GM12891 (cell line): ENCODE measurements around the gene FNBP1.

Source experiments
- DNase-seq: peaks from one replicate; pipeline ENCODE4 v3.0.0; 2011; ENCODE audit warnings: low spot score; ENCODE audit not compliant: insufficient read length
- FAIRE-seq: peaks from 2 replicates; lab custom pipeline; 2011; peaks lifted over from hg19 to GRCh38; lab: Jason Lieb, UNC
- PAX5 ChIP-seq: IDR thresholded peaks from 2 replicates; pipeline ENCODE4 v1.6.1; 2011; ENCODE audit warnings: low read length, moderate library complexity, mild to moderate bottlenecking; ENCODE audit not compliant: insufficient read depth, severe bottlenecking
- POLR2A ChIP-seq: IDR thresholded peaks from 2 replicates; pipeline ENCODE4 v1.6.1; 2011; ENCODE audit warnings: low read depth, low read length, control low read depth
- POLR2AphosphoS5 ChIP-seq: IDR thresholded peaks from 2 replicates; pipeline ENCODE4 v1.6.1; 2011; ENCODE audit warnings: low read depth, low read length, control low read depth
- POU2F2 ChIP-seq: IDR thresholded peaks from 2 replicates; pipeline ENCODE4 v1.6.1; 2011; ENCODE audit warnings: low read depth, mild to moderate bottlenecking, control low read depth, low read length, moderate library complexity
- SPI1 ChIP-seq: IDR thresholded peaks from 2 replicates; pipeline ENCODE4 v1.6.1; 2011; ENCODE audit warnings: low read depth, low read length, control low read depth
- TAF1 ChIP-seq: IDR thresholded peaks from 2 replicates; pipeline ENCODE4 v1.6.1; 2011; ENCODE audit warnings: low read depth, low read length, control low read depth

The FNBP1 gene

GRCh38 chr9:129866394-129867135, 176.4 kb downstream of the FNBP1 start:
- FAIRE-seq: no peak
- no peak for TF ChIP-seq POU2F2
- TF ChIP-seq SPI1: no peak
- no peak for TF ChIP-seq PAX5
- TF ChIP-seq TAF1: no peak
- TF ChIP-seq POLR2A: no peak
- TF ChIP-seq POLR2AphosphoS5: no peak
- DNase-seq: no peak

GRCh38 chr9:129865668-129866320, 177.2 kb downstream of the FNBP1 start:
- FAIRE-seq (no peak), DNase-seq (no peak)
- TF ChIP-seq SPI1 (0 out of 2 replicates have a peak, but pooled peaks have one; percentile 35), POLR2A (no peak)

- FAIRE-seq (no peak), DNase-seq (no peak)
- TF ChIP-seq SPI1: no peak
Observed at GRCh38 chr9:129864991-129865647, 177.9 kb downstream of the FNBP1 start.

GRCh38 chr9:129863059-129863690, 179.8 kb downstream of the FNBP1 start:
- DNase-seq: no peak
- no peak for FAIRE-seq
- TF ChIP-seq PAX5 (no peak), POLR2AphosphoS5 (no peak), POU2F2 (no peak), TAF1 (no peak), POLR2A (no peak), SPI1 (no peak)

- FAIRE-seq: no peak
- TF ChIP-seq TAF1 (no peak), POLR2AphosphoS5 (no peak), PAX5 (no peak), POLR2A (no peak), SPI1 (no peak), POU2F2 (no peak)
Observed at GRCh38 chr9:129861447-129861827, 181.6 kb downstream of the FNBP1 start.

GRCh38 chr9:129860653-129861446, 182.1 kb downstream of the FNBP1 start:
- DNase-seq: no peak
- TF ChIP-seq POLR2A (no peak), SPI1 (no peak), TAF1 (no peak), PAX5 (no peak), POU2F2 (no peak), POLR2AphosphoS5 (no peak)
- no peak for FAIRE-seq

More at GRCh38 chr9:129861447-129861827, 181.6 kb downstream of the FNBP1 start:
- no peak for DNase-seq

GRCh38 chr9:129858167-129858962, 184.6 kb downstream of the FNBP1 start:
- no peak for DNase-seq
- no peak for TF ChIP-seq SPI1
- no peak for TF ChIP-seq POLR2A
- no peak for TF ChIP-seq POU2F2
- TF ChIP-seq POLR2AphosphoS5: no peak
- TF ChIP-seq TAF1: no peak
- no peak for TF ChIP-seq PAX5

GRCh38 chr9:129857207-129857606, 185.8 kb downstream of the FNBP1 start:
- no peak for FAIRE-seq
- no peak for DNase-seq
- TF ChIP-seq POLR2A (no peak), PAX5 (no peak), POLR2AphosphoS5 (no peak), SPI1 (no peak), POU2F2 (no peak), TAF1 (no peak)

More at GRCh38 chr9:129858167-129858962, 184.6 kb downstream of the FNBP1 start:
- FAIRE-seq: no peak
